Measurements from ENCODE around the gene OTOGL. TPM values are rescaled to one million over a fixed set of nuclear protein-coding genes. Genes with fewer than 3 reads are reported as not detected.
"Not testable (repeated sequence)": the region's sequence is repeated elsewhere in the genome, so short reads cannot be mapped to it uniquely, and the experiment has no call there.

The OTOGL gene
- total RNA-seq, 1 donor from 2014 or later: not detected

GRCh38 chr12:80129895-80130530 lies 30.7 kb downstream of the OTOGL start:
- TF ChIP-seq CTCF (IDR thresholded peaks at IDR 0.05): no peak
- no peak overlapping the region for H3K4me3 ChIP-seq
- H3K9me3 ChIP-seq: no peaks in the 10 kb centered on the region
- no peaks in the 10 kb centered on the region for H3K27me3 ChIP-seq
- intact Hi-C loops (cut with DNase I): no loop called here
- no peaks in the 10 kb centered on the region for H3K36me3 ChIP-seq
- peaks cover 0 to 2% of the 10 kb centered on the region in 2 donors for H3K4me1 ChIP-seq
- DNase-seq (ENCODE audit: low spot score in 2 of 2): no peak
- no peak overlapping the region for H3K27ac ChIP-seq

DNA sequence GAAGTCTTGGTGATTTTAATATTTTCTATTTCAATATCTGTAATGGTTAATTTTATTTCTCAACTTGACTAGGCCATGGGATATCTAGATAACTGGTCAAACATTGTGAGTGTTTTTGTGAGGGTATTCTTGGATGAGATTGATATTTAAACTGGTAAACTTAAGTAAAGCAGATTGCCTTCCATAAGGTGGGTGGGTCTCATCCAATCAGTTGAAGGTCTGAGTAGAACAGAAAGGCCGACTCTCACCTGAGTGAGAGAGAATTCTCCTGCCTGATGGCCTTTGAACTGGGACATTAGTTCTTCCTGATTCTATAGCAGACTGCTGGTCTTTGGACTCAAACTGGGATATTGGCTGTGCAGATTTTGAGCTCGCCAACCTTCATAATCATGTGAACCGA lies 36.3 kb downstream of the OTOGL start:
- no peak for TF ChIP-seq CTCF (IDR thresholded peaks at IDR 0.05)
- no peaks in the 10 kb centered on the region for H3K36me3 ChIP-seq
- DNase-seq (ENCODE audit: low spot score in 2 of 2): no peak
- H3K4me3 ChIP-seq: no peak overlapping the region
- no peaks in the 10 kb centered on the region for H3K27me3 ChIP-seq
- H3K4me1 ChIP-seq: no peaks in the 10 kb centered on the region
- H3K27ac ChIP-seq: no peak overlapping the region
- intact Hi-C loops (cut with DNase I): no loop called here
- H3K9me3 ChIP-seq: no peaks in the 10 kb centered on the region

DNA sequence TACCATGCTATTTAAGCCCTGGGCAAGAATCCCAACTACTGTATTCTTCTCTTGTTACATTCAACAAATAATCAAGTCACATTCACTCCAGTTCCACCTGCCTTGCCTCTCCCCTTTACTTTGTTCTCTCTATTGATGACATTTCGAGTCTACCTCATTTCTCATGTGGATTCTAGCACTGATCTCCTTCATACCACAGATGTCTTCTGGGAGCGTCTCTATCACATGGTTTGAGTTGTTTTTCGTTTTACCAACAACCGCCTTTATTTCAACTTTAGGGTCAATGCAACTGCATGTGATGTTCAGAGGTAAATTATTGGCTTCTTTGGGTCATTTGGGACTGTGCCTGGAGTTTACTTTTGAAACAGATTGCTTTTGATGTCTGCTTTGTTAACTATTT lies 40.7 kb downstream of the OTOGL start:
- no peak for DNase-seq (ENCODE audit: low spot score in 2 of 2)
- H3K4me1 ChIP-seq: no peaks in the 10 kb centered on the region
- H3K4me3 ChIP-seq: no peak overlapping the region
- H3K27me3 ChIP-seq: no peaks in the 10 kb centered on the region
- H3K27ac ChIP-seq: no peak overlapping the region
- no peaks in the 10 kb centered on the region for H3K9me3 ChIP-seq
- intact Hi-C loops (cut with DNase I): no loop called here
- H3K36me3 ChIP-seq: no peaks in the 10 kb centered on the region
- TF ChIP-seq CTCF (IDR thresholded peaks at IDR 0.05): no peak

DNA sequence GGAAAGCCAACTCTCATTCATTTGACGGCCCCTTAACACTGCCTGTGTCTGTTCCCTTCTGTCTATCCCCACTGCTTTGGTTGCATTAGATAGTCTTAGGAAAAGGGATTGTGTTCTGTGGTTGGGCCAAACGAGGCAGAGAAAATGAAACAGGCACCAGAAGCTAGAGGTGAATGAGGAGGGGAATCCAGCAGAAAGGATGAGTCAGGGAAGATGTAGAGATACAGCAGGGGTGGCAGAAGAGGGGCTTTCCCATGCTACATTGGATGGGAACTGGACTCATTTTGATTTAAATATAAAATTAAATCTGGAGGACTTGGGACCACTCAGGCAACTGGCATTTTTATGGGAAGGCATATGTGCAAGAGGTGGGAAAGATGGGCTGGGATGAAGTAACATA lies 43.3 kb downstream of the OTOGL start:
- Histone ChIP-seq H3K27ac (no peak overlapping the region), H3K4me1 (no peaks in the 10 kb centered on the region), H3K36me3 (no peaks in the 10 kb centered on the region), H3K27me3 (no peaks in the 10 kb centered on the region), H3K9me3 (no peaks in the 10 kb centered on the region), H3K4me3 (no peak overlapping the region)
- no peak for DNase-seq (ENCODE audit: low spot score in 2 of 2)
- intact Hi-C loops (cut with DNase I): no loop called here
- TF ChIP-seq CTCF (IDR thresholded peaks at IDR 0.05): no peak

- H3K27ac ChIP-seq: no peak overlapping the region
- H3K4me3 ChIP-seq: no peak overlapping the region
- H3K9me3 ChIP-seq: no peaks in the 10 kb centered on the region
- H3K4me1 ChIP-seq: no peaks in the 10 kb centered on the region
- H3K27me3 ChIP-seq: no peaks in the 10 kb centered on the region
- intact Hi-C loops (cut with DNase I): no loop called here
- no peak for DNase-seq (ENCODE audit: low spot score in 2 of 2)
- no peak for TF ChIP-seq CTCF (IDR thresholded peaks at IDR 0.05)
- no peaks in the 10 kb centered on the region for H3K36me3 ChIP-seq
These were observed 44.2 kb downstream of the OTOGL start for GRCh38 chr12:80143537-80143936.

- H3K36me3 ChIP-seq; H3K4me1 ChIP-seq; H3K9me3 ChIP-seq; intact Hi-C loops (cut with DNase I); H3K27ac ChIP-seq; DNase-seq (ENCODE audit: low spot score in 2 of 2); H3K4me3 ChIP-seq; H3K27me3 ChIP-seq: not testable (repeated sequence)
These were observed 50.4 kb downstream of the OTOGL start for GRCh38 chr12:80149547-80150313.
